ENCODE measurements around the gene AFG3L2. TPM values are rescaled to one million over a fixed set of nuclear protein-coding genes. Genes with fewer than 3 reads are reported as not detected.

AFG3L2 gene
- total and polyA plus RNA-seq, 2 of the 13 experiments (the other 11 are each of a cell fraction or from before 2014, with no cell fraction given) = 28.6 to 86.9 TPM

DNA sequence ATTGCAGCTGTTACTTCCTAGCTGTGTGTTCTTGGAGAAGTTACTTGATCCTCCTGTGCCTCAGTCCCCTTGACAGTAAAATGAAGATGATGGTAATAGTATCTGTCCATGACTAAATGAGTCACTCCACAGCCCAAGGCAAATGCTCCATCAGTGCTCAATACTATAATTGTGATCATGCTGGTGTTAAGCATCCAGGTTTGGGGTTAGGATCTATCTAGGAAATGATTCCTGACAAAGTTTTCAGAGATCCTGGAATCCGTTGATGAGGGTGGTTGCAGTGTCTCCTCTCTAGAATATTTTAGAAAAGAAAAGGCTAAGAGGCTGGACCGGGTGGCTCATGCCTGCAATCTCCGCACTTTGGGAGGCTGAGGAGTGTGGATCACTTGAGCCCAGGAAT is 28.0 kb upstream of the AFG3L2 start (continued):
- TF ChIP-seq, protein P1, sequence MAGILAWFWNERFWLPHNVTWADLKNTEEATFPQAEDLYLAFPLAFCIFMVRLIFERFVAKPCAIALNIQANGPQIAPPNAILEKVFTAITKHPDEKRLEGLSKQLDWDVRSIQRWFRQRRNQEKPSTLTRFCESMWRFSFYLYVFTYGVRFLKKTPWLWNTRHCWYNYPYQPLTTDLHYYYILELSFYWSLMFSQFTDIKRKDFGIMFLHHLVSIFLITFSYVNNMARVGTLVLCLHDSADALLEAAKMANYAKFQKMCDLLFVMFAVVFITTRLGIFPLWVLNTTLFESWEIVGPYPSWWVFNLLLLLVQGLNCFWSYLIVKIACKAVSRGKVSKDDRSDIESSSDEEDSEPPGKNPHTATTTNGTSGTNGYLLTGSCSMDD (CRISPR knock-in tag; IDR thresholded peaks at IDR 0.05) = no peak

DNA sequence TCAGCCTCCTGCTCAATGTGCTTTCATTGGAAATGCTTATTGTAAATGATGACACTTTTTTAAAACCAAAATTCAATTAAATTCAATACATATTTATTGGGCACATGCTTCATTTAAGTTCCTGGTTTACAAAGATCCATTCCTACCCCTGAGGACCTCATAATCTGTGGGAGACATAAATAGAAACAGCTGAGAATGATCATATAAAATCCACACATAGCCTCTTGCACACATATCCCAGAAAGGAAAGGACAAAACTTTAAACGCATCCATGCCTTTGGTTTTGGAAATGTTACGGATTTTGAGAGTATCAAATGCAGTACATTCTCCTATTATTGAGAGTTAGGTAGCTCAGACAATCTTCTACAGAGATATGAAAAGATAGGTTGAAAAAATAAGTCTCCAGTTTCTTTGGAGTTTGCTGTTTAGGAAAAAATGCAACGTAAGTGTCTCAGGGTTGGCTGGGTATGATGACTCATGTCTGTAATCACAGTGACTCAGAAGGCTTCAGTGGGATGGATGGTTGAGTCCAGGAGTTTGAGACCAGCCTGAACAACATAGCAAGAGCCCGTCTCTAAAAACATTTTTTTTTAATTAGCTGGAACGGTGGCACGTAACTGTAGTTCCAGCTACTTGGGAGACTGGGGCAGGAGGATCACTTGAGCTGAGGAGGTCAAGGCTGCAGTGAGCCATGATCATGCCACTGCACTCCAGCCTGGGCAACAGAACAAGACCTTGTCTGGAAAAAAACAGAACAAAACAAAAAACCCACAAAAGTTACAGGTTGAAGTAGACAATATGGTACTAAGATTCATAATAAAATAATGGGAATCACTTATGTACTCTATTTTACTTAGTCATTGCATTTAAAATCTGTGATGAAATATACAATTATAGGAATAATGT is 26.8 kb upstream of the AFG3L2 start:
- Histone ChIP-seq H4K20me1 (ENCODE audit: insufficient read depth, low read length) (no peaks in the 10 kb centered on the region), H3K4me2 (ENCODE audit: low read depth, low read length) (no peak overlapping the region), H3K79me2 (ENCODE audit: insufficient read depth, low read length) (no peaks in the 10 kb centered on the region), H2AFZ (ENCODE audit: low read length) (no peak overlapping the region), H3K27me3 (ENCODE audit: control insufficient read depth in 1 of 2, insufficient read depth in 2 of 2, low read length in 2 of 2) (peaks cover 0 to 19% of the 10 kb centered on the region in 2 experiments; a peak in 2 of 5 replicates), H3K36me3 (replicated peaks in 1 of 2; ENCODE audit: control insufficient read depth in 1 of 2, insufficient read depth in 2 of 2, low read length in 2 of 2) (no peaks in the 10 kb centered on the region), H3K9ac (ENCODE audit: insufficient read depth, low read depth, low read length) (no peak overlapping the region), H3K27ac (ENCODE audit: extremely low read length, insufficient read depth, low read length) (no peak overlapping the region), H3K9me3 (ENCODE audit: low read length) (no peaks in the 10 kb centered on the region), H3K4me1 (ENCODE audit: insufficient read depth, low read length) (peaks cover 59% of the 10 kb centered on the region), H3K4me3 (replicated peaks in 1 of 3; ENCODE audit: insufficient read depth in 1 of 3, low read depth in 2 of 3, low read length in 3 of 3) (no peak overlapping the region)
- ChIA-PET CTCF (ENCODE audit: low intra/inter-chr PET ratio, low total read pairs) (no interaction called here), POLR2A (no interaction called here)
- TF ChIP-seq MAFK (conservative IDR thresholded peaks at IDR 0.05 in 1 of 2, IDR thresholded peaks at IDR 0.05 in 1 of 2; ENCODE audit: low read length in 2 of 2) (peak; percentile 56 to 71), MAFF (IDR thresholded peaks at IDR 0.05; ENCODE audit: low read depth, low read length) (peak; percentile 79), FOSL2 (CRISPR knock-in tag; IDR thresholded peaks at IDR 0.05) (peak; percentile 92), ZNF44 (CRISPR knock-in tag; IDR thresholded peaks at IDR 0.05) (no peak), CREB1 (IDR thresholded peaks at IDR 0.05) (peak; percentile 40), CREB1 (CRISPR knock-in tag; IDR thresholded peaks at IDR 0.05) (no peak), ZFP36L1 (CRISPR knock-in tag; IDR thresholded peaks at IDR 0.05) (no peak), ZNF567 (CRISPR knock-in tag; IDR thresholded peaks at IDR 0.05; ENCODE audit: borderline replicate concordance) (no peak), ZNF589 (CRISPR knock-in tag; conservative IDR thresholded peaks at IDR 0.05) (no peak), SAP130 (CRISPR knock-in tag; IDR thresholded peaks at IDR 0.05; ENCODE audit: low read depth) (peak; percentile 21; the same call in 1 of the 2 replicates), ZNF644 (CRISPR knock-in tag; IDR thresholded peaks at IDR 0.05; ENCODE audit: low read depth) (0 out of 2 replicates have a peak, but pooled peaks have one; percentile 14), JUNB (CRISPR knock-in tag; IDR thresholded peaks at IDR 0.05; ENCODE audit: borderline replicate concordance) (peak; percentile 38; the same call in 1 of the 2 replicates)
- TF ChIP-seq, protein P2, sequence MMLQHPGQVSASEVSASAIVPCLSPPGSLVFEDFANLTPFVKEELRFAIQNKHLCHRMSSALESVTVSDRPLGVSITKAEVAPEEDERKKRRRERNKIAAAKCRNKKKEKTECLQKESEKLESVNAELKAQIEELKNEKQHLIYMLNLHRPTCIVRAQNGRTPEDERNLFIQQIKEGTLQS (CRISPR knock-in tag; IDR thresholded peaks at IDR 0.05) = peak; percentile 58; the same call in 1 of the 2 replicates
- TF ChIP-seq, protein P3, sequence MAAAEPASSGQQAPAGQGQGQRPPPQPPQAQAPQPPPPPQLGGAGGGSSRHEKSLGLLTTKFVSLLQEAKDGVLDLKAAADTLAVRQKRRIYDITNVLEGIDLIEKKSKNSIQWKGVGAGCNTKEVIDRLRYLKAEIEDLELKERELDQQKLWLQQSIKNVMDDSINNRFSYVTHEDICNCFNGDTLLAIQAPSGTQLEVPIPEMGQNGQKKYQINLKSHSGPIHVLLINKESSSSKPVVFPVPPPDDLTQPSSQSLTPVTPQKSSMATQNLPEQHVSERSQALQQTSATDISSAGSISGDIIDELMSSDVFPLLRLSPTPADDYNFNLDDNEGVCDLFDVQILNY (CRISPR knock-in tag; conservative IDR thresholded peaks at IDR 0.05) = no peak
- ATAC-seq (no peak), DNase-seq (ENCODE audit: low spot score) (no peak), FAIRE-seq (no peak)
- BruUV-seq (replicated peaks) = no TSS peak
- intact Hi-C loops (cut with micrococcal nuclease; ENCODE audit: unreplicated experiment) (no loop called here), in situ Hi-C loops (cut with HindIII; ENCODE audit: extremely low pct_ligation_motif_present, low pct_unique_long_range_greater_than_20kb) (no loop called here)
- 5% methylated on average over 6 of the region's 6 CpGs for WGBS (ENCODE audit: low lambda C conversion rate)

Measured in HepG2 (cell line).